GM19240 (cell line): ENCODE measurements around the gene INMT.

ENCODE experiments used
- DNase-seq: peaks from one replicate; pipeline ENCODE4 v3.0.0; 2011; ENCODE audit warnings: low spot score; ENCODE audit not compliant: insufficient read length

The INMT gene

GRCh38 chr7:30780941-30781340, 29.0 kb downstream of the INMT start:
- DNase-seq: no peak

DNA sequence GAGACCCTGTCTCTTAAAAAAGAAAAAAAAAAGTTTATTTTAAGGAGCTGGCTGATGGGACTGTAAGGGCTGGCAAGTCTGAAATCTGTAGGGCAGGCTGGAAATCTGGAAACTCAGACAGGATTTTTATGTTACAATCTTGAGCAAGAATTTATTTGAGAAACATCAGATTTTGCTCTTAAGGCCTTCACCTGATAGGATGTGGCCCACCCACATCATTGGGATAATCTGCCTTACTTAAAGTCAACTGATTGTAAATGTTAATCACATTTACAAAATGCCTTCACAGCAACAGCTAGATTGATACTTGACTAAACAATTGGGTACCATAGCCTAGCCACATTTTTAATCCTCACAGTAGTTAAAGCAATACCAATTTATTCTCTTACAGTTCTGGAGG, 30.8 kb downstream of the INMT start:
- no peak for DNase-seq

DNA sequence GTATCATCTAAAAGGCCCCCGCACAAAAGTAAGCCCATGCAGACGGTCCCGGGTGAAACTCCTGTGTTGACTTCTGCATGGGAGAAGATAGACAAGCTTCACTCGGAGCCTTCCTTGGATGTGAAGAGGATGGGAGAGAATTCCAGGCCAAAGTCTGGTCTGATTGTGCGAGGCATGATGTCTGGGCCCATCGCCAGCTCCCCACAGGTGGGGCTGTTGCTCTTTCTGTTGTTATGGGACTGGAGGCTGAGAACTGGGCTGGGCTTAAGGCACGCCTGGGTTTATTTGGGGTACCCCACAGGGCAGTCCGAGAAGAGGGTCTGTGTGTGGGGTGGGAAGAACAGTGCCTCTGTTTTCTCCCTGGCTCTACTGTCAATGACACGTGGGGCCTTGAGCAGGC, 33.9 kb downstream of the INMT start:
- no peak for DNase-seq

- no peak for DNase-seq
Measured at GRCh38 chr7:30787486-30787885, 35.6 kb downstream of the INMT start.

GRCh38 chr7:30788640-30789333, 36.9 kb downstream of the INMT start:
- no peak for DNase-seq

GRCh38 chr7:30789334-30789711, 37.4 kb downstream of the INMT start:
- DNase-seq: no peak

GRCh38 chr7:30790356-30790755, 38.4 kb downstream of the INMT start:
- no peak for DNase-seq

DNA sequence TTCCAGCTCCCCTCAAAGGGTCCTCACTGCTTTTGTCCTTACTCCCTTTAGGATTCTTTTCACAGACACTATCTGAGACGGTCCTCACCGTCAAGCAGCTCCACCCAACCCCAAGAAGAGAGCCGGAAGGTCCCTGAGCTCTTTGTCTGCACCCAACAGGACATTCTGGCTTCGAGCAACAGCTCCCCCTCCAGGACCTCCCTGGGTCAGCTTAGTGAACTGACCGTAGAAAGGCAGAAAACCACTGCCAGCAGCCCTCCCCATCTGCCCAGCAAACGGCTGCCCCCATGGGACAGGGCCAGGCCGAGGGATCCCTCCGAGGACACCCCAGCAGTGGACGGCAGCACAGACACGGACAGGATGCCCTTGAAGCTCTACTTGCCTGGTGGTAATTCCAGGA, 39.2 kb downstream of the INMT start:
- no peak for DNase-seq

DNA sequence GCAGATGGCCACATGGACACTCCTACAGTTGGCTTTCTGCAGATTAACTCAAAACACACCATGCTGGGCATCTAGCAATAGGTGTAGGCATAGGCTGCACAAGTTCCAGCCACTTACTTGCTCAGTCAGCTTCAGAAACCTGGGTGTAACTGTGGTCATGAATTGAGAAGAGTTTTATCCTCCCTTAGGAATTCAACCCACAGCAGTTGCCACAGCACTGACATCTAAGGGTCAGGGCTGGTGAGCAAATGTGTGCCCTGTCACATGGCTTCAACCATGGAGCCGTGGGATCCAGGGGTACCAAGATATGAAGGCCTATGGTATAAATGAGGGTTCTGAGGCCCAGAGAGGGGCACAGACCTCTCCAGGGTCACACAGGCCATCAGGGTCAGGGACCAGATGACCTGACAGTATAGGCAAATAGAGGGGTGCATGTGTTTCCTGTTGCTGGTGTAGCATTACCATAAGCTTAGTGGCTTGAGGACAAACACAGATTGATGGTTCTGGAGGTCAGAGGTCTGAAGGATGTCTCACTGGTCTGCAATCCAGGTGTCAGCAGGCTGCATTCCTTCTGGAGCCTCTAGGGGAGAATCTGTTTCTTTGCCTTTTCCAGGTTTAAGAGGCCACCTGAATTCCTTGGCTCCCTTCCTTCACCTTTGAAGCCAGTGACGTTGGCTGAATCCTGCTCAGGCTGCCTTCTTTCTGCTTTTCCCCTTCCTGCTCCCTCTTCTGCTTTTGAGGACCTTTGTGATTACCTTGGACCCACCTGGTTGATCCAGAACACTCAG, 43.4 kb downstream of the INMT start:
- DNase-seq: no peak

- no peak for DNase-seq
Measured at GRCh38 chr7:30796105-30796869, 44.4 kb downstream of the INMT start.

- no peak for DNase-seq
Measured at GRCh38 chr7:30797176-30798040, 45.5 kb downstream of the INMT start.

- DNase-seq: peak; percentile 37
Measured at GRCh38 chr7:30799206-30799975, 47.5 kb downstream of the INMT start.

- no peak for DNase-seq
Measured at GRCh38 chr7:30799976-30800661, 48.2 kb downstream of the INMT start.

DNA sequence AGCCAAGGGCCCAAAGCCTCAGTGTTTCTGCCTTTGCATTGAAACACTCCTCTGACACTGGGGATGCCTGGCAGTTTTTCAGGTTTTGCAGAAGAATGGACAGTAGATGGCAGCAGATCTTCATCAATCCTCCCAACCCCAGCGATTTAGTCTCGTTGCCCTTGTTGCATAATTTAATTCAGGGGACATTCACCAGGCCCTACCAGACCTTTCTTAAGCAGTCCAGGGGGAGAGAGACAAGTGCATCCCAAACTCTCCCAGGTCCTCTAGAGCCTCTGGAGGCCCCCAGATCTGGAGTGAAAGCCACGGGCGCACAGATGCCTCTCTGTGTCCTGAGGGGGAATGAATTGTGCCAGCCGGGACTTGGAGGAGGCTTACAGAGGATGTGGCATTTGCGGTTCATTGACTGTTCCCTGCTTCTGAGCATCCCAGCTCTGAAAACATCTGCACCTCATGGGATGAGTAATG, 48.9 kb downstream of the INMT start:
- DNase-seq: peak; percentile 68

- DNase-seq: no peak
Measured at GRCh38 chr7:30802812-30803211, 50.9 kb downstream of the INMT start.

DNA sequence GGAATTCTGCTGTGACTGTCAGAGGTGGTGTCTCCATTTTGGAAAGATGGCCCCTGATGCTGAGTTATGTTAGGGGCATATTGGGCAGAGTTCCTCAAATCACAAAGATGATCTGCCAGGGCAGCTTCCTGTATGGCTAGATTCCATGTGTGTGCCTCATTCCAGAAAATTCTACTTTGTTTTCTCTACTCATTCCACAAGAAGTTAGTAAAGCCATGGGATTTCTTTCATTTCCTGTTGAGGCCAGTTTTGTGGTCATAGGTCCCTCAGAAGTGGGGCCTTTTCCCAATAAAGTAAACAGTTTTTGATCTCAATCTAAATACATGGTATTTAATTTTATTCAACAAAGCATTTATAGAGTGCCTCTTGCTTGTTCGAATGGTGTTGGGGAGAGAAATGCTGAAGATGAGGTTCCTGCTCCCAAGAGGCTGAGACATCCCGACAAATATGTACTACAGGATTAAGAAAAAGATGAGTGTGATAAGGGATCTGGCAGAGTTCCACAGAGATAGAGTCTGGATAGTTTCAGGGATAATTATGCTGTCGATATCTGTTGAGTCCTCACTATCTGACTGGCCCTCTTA, 52.2 kb downstream of the INMT start:
- no peak for DNase-seq

GRCh38 chr7:30805081-30805691, 53.3 kb downstream of the INMT start:
- no peak for DNase-seq

DNA sequence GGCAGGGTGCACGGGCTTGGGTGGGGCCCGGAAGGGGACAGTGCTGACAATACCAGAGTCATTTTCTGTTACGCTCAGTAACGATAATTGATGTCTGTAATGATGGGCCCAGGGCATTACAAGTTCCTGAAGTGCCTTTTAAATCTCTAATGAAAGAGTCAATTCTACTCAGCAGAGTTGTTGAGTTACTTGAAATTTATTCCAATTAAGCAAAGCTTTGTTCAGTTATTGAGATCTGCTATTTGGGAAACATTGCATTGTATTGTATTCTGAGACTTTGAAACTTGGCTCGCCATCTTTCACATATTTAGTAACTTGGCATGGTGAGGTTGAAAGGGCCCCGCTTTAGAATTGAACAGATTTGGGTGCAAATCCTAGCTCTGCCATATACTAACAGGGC, 54.0 kb downstream of the INMT start:
- no peak for DNase-seq
